ENCODE data around the gene TLR9.

Gene TLR9

DNA sequence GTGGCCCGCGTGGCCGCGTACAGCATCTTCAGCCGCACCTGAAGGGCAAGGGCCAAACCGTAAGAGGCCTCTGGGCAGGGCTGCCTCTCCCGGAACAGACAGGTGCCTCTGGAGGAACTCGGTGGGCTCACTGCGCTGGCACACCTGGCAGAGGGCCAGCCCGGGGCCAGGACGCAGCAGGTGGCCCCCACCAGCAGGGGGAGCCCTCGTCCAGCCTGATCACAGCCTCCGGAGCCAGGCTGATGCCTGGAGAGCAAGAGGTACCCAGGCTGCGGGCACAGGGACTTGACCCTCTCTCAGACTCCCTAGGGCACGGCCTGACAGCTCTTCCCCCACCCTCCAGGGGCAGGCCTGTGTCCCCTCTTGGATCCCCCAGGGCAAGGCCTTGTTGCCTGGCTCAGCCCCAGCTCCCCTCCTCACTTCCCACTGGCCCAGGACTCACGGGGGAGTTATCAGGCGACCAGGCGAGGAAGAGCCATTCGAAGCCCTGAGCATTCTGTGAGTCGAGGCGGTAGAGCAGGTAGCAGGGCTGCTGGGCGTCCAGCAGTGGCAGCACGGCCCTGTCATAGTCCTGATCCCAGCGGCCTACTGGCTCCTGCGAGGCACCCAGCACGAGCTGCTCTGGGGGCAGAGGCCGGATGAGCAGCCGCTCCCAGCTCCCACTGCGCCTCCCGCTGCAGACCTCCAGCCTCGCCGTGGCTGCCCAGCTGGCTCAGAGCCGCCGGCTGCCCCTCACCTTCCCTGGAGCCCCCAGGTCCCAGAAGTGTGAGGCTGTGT lies 6.2 kb upstream of the TLR9 start:
- DNase-seq, result peak; percentile 85 to 86

DNA sequence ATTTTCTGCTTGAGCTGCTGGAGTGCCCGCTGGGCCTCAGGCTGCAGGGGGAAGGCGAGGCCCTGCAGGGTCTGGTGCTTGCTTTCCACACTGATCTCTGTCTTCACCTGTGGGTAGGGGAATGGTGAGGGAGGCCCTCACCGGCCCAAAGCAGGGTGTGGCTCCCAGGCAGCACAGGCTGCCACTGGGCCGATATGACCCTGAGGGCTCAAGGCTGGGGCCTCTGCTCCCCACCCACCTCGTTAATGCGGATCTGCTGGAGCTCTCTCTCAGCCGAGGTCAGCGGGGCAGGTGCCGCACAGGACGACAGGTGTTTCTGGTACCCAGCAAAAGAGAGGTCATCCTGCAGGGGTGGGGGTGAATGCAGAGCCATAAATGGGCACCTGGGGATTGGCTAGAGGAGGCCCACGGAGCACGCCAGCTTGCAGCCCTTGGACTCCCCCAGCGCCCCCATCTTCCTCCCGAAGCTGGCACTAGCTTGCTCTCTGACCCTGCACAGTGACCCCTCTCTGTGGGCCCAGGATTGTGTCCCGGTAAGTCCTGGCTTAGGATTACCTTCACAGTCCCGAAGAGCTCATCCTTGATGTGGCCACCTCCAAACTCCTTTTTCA lies 5.5 kb upstream of the TLR9 start:
- no peak for DNase-seq

DNA sequence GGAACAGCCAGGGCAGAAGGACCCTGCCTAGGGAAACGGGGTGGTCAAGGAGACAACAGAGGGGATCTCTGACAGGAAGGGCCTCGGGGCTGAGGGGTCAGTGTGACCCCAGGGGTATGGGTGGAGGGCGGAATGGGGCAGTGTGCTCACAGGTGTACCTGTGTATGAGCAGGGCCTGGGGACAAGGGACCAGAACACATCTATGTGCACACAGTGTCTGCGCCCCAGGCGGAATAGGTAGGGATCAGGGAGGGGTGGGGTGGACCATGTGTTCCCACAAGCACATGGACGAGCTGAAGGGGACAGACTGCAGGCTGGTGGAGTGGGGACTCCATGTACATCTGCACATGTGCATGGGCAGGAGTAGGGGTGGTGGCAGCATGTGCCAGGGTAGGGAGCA lies 5.0 kb upstream of the TLR9 start:
- DNase-seq, result no peak

DNA sequence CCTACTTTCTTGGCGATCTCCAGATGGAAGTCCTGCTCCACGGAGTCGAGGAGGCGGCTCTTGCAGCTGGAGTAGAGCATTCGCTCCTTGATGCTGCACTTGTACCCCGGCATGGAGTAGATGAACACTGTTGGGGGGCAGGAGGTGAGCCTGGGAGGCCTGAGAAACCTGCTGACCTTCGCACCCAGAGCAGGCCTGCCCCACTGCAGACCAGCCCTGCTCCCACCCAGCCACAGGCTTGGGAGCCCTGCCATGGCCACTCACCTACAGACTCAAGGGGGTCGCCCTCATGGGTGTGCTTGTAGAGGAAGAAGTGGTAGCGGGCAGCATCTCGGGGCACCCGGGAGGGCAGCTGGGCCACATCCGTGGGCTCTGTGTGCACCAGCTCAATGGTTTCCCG lies 4.2 kb upstream of the TLR9 start:
- no peak for DNase-seq

DNA sequence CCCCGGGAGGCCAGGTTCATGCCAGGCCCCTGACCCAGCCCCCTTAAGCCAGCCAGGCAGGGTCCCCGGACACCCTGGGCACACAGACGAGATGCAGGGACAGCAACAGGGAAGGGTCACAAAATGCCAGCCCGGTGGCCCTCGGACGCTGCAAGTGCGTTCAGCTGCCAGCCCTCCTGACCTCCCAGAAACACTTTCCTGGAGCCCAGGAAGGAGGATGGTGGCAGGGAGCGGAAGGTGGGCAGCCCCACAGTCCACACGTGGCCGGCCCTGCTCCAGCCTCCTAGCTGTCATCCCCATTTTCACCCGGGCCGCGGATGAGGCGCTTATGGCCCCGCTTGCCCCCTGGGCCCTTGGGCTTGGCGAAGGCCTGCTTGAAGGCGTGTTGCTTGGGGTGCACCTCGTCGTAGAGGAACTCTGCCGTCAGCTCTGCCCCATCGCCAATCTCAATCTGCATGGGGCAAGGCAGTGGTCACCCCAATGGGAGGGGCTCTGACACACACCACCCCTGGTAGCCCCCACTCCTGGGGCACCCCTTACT lies 3.4 kb upstream of the TLR9 start:
- DNase-seq, result no peak

DNA sequence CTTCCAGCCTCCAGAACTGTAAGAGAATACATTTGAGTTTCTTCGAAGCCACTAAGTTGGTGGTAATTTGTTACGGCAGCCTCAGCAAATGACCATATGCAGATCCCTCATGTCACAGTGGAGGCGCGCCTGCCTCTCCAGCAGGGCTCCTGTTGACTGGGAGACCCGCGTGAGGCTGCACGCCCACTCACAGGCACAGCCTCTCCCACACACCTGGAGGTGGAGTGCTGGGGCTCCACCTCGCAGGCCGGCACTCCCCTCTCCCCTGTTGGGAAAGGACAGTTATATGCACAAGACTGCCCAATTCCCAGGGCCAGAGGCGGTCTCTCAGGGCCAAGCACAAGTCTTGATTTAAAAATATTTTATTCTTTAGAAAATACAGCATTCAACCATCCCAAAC lies 2.8 kb upstream of the TLR9 start:
- DNase-seq, result no peak

DNA sequence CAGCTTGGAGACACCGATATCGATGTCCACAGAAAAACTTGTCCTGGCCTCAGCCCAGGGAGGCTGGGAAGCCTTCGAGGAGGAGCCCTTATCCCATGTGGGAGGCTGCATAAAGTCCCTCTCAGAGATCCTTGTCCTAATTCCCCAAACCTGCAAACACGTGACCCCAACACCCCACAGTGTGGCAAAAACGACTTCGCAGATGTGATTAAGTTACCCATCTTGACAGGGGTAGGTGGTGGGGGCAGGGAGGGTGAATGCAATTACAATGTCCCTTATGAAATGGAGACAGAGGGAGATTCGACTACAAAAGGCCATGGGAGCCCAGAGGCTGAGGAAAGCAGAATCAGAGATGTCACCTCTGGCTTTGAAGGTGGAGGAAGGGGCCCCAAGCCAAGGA lies 2.3 kb upstream of the TLR9 start:
- DNase-seq, result no peak

DNA sequence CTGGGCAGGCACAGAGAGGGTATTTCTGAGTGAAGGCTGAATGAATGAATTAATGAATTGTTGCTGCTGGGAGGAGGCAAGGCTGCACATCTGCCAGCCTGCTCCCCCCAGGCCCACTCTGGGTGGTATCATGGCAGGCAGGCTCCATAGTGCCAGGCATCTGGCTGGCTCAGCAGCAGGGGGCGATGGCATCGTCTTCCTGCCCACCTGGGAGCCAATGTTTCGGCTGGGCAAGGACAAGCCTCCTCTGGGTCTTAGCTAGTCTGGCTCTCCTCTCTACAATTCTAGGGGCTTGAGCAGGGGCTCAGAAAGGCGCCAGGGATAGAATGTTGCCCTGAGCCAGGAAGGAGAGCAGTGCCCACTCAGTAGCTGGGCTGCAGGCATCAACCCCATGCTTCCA lies 1.7 kb upstream of the TLR9 start:
- no peak for DNase-seq

DNA sequence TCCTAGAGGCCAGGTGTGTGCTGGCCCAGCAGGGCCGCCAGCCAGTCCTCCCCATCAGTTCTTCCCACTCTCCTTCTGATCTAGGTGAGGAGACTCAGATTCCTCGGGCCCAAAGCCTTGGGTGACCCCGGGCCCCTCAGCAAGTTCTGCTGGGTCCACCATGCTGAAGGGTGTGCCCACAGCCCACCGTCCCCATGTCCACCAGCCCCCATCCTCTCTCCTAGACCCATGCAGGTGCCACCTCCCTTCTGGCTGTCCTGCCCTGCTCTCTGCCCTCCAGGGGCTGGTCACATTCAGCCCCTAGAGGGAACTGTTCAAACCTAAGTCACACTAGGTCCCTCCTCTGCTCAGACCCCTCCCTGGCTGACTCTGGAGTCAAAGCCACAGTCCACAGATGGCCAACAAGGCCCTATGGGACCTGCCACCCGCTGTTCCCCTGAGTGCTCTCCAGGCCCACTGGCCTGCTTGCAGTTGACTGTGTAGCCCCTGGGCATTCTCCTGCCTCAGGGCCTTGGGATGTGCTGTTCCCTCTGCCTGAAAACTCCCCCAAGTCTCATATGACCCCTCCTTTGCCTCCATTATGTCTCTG lies 878 bp upstream of the TLR9 start:
- no peak for DNase-seq

DNA sequence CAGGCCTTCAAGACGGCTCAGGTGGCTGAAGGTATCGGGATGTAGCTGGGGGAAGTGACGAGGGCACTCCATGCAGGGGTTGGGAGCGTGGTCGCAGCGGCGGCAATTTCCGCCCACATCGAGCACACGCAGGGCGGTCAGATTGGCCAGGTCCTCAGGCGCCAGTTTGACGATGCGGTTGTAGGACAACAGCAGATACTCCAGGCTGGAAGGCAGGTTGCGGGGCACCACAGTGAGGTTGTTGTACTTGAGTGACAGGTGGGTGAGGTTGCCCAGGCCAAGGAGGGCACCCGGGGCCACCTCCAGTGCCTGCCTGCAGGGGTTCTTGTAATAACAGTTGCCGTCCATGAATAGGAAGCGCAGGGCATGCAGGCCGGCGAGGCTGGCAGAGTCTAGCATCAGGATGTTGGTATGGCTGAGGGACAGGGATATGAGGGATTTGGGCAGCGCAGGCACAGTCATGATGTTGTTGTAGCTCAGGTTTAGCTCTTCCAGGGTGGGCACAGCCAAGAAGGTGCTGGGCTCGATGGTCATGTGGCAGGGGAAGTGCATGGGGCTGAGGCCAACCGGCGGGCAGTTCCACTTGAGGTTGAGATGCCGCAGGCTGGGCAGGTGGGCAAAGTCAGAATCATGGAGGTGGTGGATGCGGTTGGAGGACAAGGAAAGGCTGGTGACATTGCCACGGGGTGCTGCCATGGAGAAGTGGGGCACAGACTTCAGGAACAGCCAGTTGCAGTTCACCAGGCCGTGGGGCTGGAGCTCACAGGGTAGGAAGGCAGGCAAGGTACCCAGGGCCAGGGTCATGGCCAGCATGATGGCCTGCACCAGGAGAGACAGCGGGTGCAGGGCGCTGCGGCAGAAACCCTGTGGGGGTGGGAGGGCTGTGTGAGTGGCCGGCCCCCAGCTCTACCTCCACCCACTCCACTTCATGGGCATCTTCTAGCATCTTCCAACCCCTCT lies 1.7 kb downstream of the TLR9 start:
- no peak for DNase-seq

DNA sequence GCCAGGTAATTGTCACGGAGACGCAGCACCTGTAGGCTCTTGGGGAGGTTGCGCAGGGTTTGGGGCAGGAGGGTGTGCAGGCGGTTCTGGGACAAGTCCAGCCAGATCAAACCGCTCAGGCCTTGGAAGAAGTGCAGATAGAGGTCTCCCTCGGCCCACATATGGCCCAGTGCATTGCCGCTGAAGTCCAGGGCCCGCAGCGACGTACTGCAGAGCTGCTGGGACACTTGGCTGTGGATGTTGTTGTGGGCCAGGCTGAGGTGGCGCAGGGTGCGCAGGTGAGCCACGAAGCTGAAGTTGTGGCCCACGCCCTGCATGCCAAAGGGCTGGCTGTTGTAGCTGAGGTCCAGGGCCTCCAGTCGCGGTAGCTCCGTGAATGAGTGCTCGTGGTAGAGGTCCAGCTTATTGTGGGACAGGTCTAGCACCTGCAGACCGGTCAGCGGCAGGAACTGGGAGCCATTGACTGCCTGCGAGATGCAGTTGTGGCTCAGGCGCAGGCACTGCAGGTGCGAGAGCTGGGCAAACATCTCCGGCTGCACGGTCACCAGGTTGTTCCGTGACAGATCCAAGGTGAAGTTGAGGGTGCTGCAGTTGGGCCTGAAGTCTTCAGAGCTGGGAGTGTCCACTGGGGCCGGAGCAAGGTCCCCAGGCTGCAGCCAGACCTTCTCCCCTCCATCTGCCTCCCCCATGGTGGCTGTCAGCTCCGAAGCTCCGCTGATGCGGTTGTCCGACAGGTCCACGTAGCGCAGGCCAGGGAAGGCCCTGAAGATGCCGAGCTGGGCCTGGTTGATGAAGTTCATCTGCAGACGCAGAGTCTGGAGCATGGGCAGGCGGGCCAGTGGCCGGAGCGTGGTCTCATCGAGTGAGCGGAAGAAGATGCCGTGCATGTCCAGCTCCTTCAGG lies 2.9 kb downstream of the TLR9 start:
- no peak for DNase-seq

DNA sequence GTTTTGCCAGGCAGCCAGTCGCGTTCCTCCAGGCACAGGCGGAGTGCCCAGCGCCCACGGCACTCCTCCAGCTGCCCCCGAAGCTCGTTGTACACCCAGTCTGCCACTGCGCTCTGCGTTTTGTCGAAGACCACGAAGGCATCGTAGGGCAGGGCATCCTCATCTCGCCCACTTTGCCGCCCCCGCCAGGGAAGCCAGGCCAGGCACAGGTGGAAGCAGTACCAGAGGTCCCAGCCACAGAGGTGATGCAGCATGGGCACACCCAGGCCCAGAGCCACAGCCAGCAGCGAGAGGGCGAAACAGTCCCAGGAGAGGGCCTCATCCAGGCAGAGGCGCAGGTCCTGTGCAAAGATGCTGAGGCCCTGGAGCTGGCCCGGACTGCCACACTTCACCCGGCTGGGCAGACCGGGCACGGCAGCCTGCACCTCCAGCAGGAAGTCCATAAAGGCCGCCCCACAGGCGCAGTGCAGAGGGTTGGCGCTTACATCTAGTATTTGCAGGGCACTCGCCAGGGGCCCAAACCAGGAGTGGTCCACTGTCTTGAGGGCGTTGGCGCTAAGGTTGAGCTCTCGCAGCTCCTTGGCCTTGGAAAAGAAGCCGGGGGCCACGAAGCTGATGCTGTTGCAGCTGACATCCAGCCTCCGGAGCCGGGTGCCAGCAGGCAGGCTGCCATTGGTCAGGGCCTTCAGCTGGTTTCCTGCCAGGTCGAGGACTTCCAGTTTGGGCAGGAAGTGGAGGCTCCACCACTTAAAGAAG lies 3.7 kb downstream of the TLR9 start:
- DNase-seq, result peak; percentile 53 to 72

DNA sequence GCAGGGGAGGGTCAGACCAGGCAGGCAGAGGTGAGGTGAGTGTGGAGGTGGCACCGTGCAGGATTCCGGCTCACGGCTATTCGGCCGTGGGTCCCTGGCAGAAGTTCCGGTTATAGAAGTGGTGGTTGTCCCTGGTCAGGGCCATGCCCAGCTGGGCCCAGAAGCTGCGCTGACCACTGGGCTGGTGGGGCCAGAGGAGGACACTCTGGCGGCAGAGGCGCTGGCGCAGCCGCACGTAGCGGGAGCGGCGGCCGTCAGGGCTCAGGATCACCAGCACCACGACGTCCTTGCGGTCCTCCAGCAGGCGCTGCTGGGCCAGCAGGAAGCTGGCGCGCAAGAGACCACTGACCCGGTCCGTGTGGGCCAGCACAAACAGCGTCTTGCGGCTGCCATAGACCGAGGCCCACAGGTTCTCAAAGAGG lies 4.3 kb downstream of the TLR9 start:
- no peak for DNase-seq

DNA sequence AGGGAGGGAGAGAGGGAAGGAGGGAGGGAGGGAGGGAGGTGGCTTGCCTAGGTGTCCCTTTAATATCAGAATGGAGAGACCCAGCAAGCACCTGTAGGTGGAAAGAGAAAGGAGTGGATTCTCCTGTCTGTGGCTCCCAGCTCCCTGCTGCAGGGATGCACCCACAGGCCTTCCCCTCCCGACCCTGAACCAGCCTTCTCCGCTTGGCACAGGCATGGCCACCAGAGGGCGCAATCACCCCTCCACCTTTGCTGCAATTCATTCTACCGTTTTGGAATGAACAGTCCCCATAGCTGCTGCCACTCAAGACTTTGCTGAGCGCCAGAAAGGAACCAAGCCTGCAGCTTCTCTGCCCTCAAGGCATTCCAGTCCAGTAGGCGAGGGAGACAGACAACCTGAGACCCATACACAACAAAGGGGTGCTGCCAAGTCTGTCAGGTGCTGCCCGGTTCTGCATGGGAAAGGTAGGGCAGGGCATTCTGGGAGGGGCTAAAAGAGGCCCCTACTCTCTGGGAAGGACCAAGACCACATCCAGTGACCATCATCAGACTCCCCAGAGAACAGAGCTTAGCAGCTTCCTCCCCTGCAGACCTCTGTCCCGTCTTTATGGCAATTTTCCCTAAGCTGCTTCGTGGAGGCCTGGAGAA lies 4.9 kb downstream of the TLR9 start:
- DNase-seq, result peak; percentile 83 to 86

DNA sequence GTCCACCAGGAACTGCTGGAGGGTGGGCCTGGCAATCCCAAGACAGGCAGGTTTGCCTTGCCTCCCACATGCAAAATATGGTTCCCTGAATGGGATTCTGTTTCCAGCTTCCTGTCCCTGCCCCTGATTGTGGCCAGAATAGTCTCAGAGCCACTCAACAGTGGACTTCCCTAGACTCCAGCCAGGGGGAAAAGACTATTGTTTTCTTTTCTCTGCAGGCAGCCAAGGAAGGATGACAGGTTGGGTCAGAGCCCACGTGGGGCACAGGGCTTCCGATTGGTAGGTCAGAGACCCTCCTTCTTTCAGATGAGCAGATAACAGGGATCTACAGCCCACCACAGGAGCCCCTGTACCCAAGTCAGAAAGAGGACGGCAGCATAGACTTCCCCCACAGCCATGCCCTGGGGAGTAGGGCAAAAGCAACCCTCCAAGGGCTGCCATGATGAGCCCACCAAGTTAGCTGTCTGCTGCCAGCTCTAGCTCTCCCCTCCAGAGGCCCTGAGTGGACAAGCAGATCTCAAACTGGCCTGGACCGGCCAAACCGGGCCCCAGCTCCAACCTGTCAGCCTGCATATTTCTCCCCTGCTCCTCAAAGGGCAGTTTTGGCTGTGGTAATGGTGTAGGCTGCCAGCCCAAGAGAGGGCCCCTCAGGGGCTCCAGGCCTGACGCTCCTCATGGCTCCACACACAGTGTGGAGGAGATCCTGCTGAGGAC lies 6.4 kb downstream of the TLR9 start:
- no peak for DNase-seq

DNA sequence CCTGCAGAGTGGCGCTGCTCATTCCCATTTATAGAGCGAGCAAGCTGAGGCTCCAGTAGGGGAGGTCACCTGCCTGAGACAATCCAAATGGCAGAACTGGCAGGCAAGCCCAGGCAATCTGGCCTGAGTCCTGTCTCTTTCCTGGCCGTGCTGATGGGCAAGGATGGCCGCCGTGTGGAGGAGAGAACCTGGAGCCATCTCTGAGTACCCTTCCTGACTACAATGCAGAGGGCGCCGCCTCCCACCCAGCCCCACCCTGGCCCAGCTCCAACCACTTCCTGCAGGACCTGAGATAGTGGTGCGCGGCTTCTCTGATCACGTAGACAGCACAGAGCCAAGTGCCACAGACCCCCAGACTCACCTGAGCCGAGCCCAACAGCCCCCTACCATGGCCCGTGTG lies 7.0 kb downstream of the TLR9 start:
- DNase-seq, result peak; percentile 28 to 33

DNA sequence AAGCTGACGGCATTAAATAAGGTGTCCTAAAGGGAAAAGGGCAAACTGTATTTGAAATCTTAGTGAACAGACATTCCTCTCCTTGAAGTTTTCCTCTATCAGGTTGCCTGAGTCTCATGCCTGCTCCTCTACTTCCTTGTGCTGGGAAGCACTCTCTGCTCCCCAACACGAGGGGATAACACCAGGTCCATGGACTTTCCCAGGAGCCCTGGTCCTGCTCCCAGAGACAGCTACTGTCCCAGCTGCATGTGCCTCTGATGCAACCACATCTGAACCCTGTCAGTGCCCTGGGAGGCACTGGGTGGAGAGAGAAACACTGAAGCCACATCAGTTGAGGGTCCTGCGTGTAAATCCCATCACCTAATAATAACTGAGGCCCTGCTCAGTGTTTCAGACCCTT lies 7.4 kb downstream of the TLR9 start:
- no peak for DNase-seq

DNA sequence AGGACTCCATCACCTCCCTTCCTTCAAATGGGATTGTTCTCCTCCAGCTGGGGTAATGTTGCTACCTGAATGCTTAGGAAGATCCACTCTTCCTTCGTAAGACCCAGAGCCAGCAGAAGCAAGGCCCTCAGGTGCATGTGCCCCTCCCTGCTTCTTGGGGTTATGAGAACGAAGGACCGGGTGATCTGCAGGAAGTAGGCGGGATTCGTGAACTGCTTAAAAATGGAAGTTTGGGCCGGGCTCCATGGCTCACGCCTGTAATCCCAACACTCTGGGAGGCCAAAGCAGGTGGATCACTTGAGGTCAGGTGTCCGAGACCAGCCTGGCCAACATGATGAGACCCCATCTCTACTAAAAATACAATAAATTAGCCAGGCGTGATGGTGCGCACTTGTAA lies 8.0 kb downstream of the TLR9 start:
- DNase-seq, result no peak

DNA sequence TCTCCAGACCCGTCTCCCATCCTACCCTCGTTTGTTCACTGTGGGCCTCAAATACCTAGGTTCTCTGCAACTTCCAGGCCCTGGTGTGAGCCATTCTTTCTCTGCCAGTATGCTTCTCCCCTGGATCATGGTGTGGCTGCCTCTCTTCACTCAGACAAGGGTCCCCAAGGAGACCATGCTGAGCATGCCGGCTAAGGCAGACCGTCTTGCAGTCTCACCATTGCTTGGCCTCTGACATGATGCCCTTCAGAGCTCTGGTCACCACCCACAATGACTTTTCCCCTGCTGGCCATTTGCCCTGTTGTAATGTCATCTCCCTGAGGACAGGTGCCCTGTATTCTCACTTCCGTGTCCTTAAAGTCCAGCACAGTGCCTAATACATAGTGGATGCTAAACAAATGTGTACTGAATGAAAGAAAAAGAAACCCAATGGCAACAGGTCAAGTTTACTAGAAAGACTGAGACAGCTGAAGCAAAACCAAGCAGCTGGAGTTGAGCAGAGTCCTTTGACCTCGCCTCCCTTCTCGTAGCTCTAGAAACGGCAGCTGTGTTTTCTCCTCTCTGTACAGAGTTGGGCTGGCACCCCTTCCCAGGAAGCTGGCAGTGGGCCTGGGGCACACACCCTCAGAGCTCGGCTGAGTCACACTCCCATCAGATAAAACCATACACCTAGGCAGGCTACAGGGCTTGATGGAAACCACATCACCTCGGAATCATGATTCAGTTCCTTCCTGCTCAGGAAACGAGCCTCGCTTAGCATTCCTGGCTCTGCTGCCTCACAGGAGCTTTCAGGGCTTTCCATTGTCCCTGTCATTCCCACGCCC lies 8.6 kb downstream of the TLR9 start:
- DNase-seq, result peak; percentile 35 to 58
